A673 (cell line): ENCODE results near the gene MBNL2. TPM values are rescaled to one million over a fixed set of nuclear protein-coding genes. Genes with fewer than 3 reads are reported as not detected.

ENCODE experiments used
- BruUV-seq: library from RNA; stranded (reverse); fragments of 400-500 nt; replicated peaks from 2 replicates; lab custom pipeline; 2021; lab: Mats Ljungman, UMichigan
- CTCF ChIA-PET: fragments of 300-600 bp; sonication (Branson Sonifier 250); formaldehyde crosslinking; loops from one replicate; lab custom pipeline; 2022; ENCODE audit warnings: antibody characterized with exemption; lab: Charles Lee
- POLR2A ChIA-PET: fragments of 300-600 bp; sonication (Branson Sonifier 250); formaldehyde crosslinking; loops from one replicate; lab custom pipeline; 2022; ENCODE audit warnings: antibody characterized with exemption; ENCODE audit not compliant: low non-redundant PET; lab: Charles Lee
- DNase-seq: peaks from one replicate; pipeline ENCODE4 v3.0.0-alpha.2; 2015; ENCODE audit warnings: low spot score
- H3K27ac ChIP-seq: fragments of 200-600 bp; sonication (generic); 2 replicates; pipeline ENCODE4 v1.5.1; 2016; ENCODE audit warnings: mixed run types, low read depth, mild to moderate bottlenecking, mixed read lengths, antibody characterized with exemption, low read length; ENCODE audit not compliant: poor library complexity, severe bottlenecking
- H3K27me3 ChIP-seq: fragments of 200-600 bp; sonication (generic); replicated peaks from 2 replicates; pipeline ENCODE4 v1.6.1; 2017; ENCODE audit warnings: mixed run types, low read depth, mild to moderate bottlenecking, mixed read lengths, antibody characterized with exemption, low read length; ENCODE audit not compliant: insufficient read depth, poor library complexity
- H3K36me3 ChIP-seq: fragments of 200-600 bp; sonication (generic); 2 replicates; pipeline ENCODE4 v1.6.1; 2016; ENCODE audit warnings: mixed run types, mild to moderate bottlenecking, mixed read lengths, antibody characterized with exemption, low read length; ENCODE audit not compliant: insufficient read depth, poor library complexity, severe bottlenecking
- H3K4me1 ChIP-seq: fragments of 200-600 bp; sonication (generic); 2 replicates; pipeline ENCODE4 v1.6.1; 2017; ENCODE audit warnings: mixed run types, mild to moderate bottlenecking, mixed read lengths, antibody characterized with exemption, low read length; ENCODE audit not compliant: insufficient read depth, poor library complexity, severe bottlenecking
- H3K4me3 ChIP-seq: fragments of 200-600 bp; sonication (generic); 2 replicates; pipeline ENCODE4 v1.5.1; 2016; ENCODE audit warnings: low read depth, mixed run types, mild to moderate bottlenecking, mixed read lengths, low read length; ENCODE audit not compliant: poor library complexity, severe bottlenecking
- H3K9me3 ChIP-seq: fragments of 200-600 bp; sonication (generic); 2 replicates; pipeline ENCODE4 v1.6.1; 2016; ENCODE audit warnings: mixed run types, low read depth, mild to moderate bottlenecking, mixed read lengths, antibody characterized with exemption, low read length; ENCODE audit not compliant: poor library complexity, severe bottlenecking
- CTCF ChIP-seq: fragments of 300-800, 200-600 bp; sonication (generic); conservative IDR thresholded peaks from 2 replicates; pipeline ENCODE4 v1.5.1; 2017; ENCODE audit warnings: low read depth, mild to moderate bottlenecking, antibody characterized with exemption, low read length, moderate library complexity, mixed read lengths
- EZH2 ChIP-seq: fragments of 200-600 bp; sonication (generic); IDR thresholded peaks from 2 replicates; pipeline ENCODE4 v1.6.1; 2017; ENCODE audit warnings: borderline replicate concordance, low read depth, mild to moderate bottlenecking, mixed read lengths, antibody characterized with exemption, low read length; ENCODE audit not compliant: poor library complexity, severe bottlenecking
- intact Hi-C: fragments of 100-400 bp; cut with micrococcal nuclease; formaldehyde crosslinking; loops from one replicate; pipeline ENCODE4 v1.10.0; 2022; ENCODE audit not compliant: unreplicated experiment
- total RNA-seq: library from RNA; stranded (reverse); gene quantifications from 2 replicates; pipeline ENCODE4 v1.2.3, GENCODE V29; 2021

The MBNL2 gene
- total RNA-seq, 1 experiment from 2014 or later = 12.0 TPM

- TF ChIP-seq CTCF = no peak
- H3K4me3 ChIP-seq = no peak overlapping the region
- no TSS peak for BruUV-seq
- no peak for DNase-seq
- ChIA-PET POLR2A (no interaction called here), CTCF (no interaction called here)
- H3K4me1 ChIP-seq = peaks cover 9% of the 10 kb centered on the region
- no peaks in the 10 kb centered on the region for H3K36me3 ChIP-seq
- H3K9me3 ChIP-seq = no peaks in the 10 kb centered on the region
- H3K27ac ChIP-seq = no peak overlapping the region
- intact Hi-C loops = no loop called here
- no peaks in the 10 kb centered on the region for H3K27me3 ChIP-seq
Observed at GRCh38 chr13:97333983-97334382, 111.8 kb downstream of the MBNL2 start.

- CTCF ChIA-PET = interaction anchor here (0.6 kb wide), 2 partner anchors 323 to 458 kb away, joined by 3 to 4 read pairs; no protein-coding TSS in a partner anchor
- intact Hi-C loops = no loop called here
- Histone ChIP-seq H3K27ac (no peak overlapping the region), H3K36me3 (no peaks in the 10 kb centered on the region), H3K27me3 (no peaks in the 10 kb centered on the region), H3K9me3 (no peaks in the 10 kb centered on the region), H3K4me1 (peaks cover 9% of the 10 kb centered on the region), H3K4me3 (no peak overlapping the region)
- BruUV-seq = no TSS peak
- POLR2A ChIA-PET = no interaction called here
- TF ChIP-seq EZH2 (no peak), CTCF (no peak)
- no peak for DNase-seq
Observed at GRCh38 chr13:97334690-97335089, 112.6 kb downstream of the MBNL2 start.

- no TSS peak for BruUV-seq
- Histone ChIP-seq H3K4me3 (no peak overlapping the region), H3K27me3 (no peaks in the 10 kb centered on the region), H3K9me3 (no peaks in the 10 kb centered on the region), H3K27ac (no peak overlapping the region), H3K36me3 (no peaks in the 10 kb centered on the region), H3K4me1 (peaks cover 9% of the 10 kb centered on the region)
- intact Hi-C loops = no loop called here
- DNase-seq = no peak
- TF ChIP-seq CTCF (no peak), EZH2 (no peak)
- CTCF ChIA-PET = no interaction called here
- POLR2A ChIA-PET = no interaction called here
Observed at GRCh38 chr13:97335488-97336134, 113.5 kb downstream of the MBNL2 start.
